Activated naive CD4-positive, alpha-beta T cell treated with anti-CD3 and anti-CD28 coated beads, Interleukin-2, amount 50 U/mL, for 72 hours (primary cell): ENCODE data around the gene VILL. TPM values are rescaled to one million over a fixed set of nuclear protein-coding genes. Genes with fewer than 3 reads are reported as not detected.
A peak's percentile ranks its signal among the peaks of the same experiment; 100 is the strongest.
"Not testable (repeated sequence)": the region's sequence is repeated elsewhere in the genome, so short reads cannot be mapped to it uniquely, and the experiment has no call there.

ENCODE experiments used
- ATAC-seq, 2 donors: fragments of 150-1000 bp; cut with Tn5 transposase; 2 replicates each; pipeline ENCODE4 v1.10.0; 2021; ENCODE audit warnings: mild to moderate bottlenecking in 2 of 2, moderate library complexity in 2 of 2
- DNase-seq, 2 donors: peaks; one replicate each; pipeline ENCODE4 v3.0.0; 2021 to 2022; ENCODE audit warnings: low spot score in 2 of 2
- H3K27ac Mint-ChIP-seq, 2 donors: one replicate each; pipeline ENCODE4 v1.8.0; 2022; ENCODE audit warnings: mild to moderate bottlenecking in 2 of 2, mixed read lengths in 2 of 2
- H3K36me3 Mint-ChIP-seq, 2 donors: one replicate each; pipeline ENCODE4 v1.8.0; 2022; ENCODE audit warnings: mixed read lengths in 2 of 2
- H3K9me3 Mint-ChIP-seq, 2 donors: one replicate each; pipeline ENCODE4 v1.8.0; 2022; ENCODE audit warnings: mixed read lengths in 2 of 2
- total RNA-seq, 2 donors: library from RNA; stranded (reverse); gene quantifications; one replicate each; pipeline ENCODE4 v1.2.3, GENCODE V29; 2022

VILL gene
- total RNA-seq, 2 donors from 2014 or later = 13.2 to 13.8 TPM

- no peaks in the 10 kb centered on the region for H3K9me3 Mint-ChIP-seq
- peak within 1 kb of the TSS in 1 of 2 donors; percentile 18 for H3K27ac Mint-ChIP-seq
- ATAC-seq (no peak), DNase-seq (peak in 1 of 2 donors; percentile 55)
- H3K36me3 Mint-ChIP-seq = no peaks in the 10 kb centered on the region
Measured at GRCh38 chr3:38029400-38030125, 39.0 kb downstream of the VILL start, which contains the start of gene PLCD1. PLCD1 (minus strand) TSS chr3:38029642; CDS start chr3:38029539, 103 bp downstream.

GRCh38 chr3:38030126-38031021, 39.8 kb downstream of the VILL start:
- no peaks in the 10 kb centered on the region for H3K9me3 Mint-ChIP-seq
- no peak for ATAC-seq
- no peaks in the 10 kb centered on the region for H3K36me3 Mint-ChIP-seq
- no peak for DNase-seq
- no peak overlapping the region for H3K27ac Mint-ChIP-seq

GRCh38 chr3:38031022-38031994, 40.7 kb downstream of the VILL start:
- peak; percentile 48 to 67 for ATAC-seq
- H3K27ac Mint-ChIP-seq = no peak overlapping the region

GRCh38 chr3:38032328-38032865, 41.8 kb downstream of the VILL start:
- no peaks in the 10 kb centered on the region for H3K9me3 Mint-ChIP-seq
- no peak overlapping the region for H3K27ac Mint-ChIP-seq
- H3K36me3 Mint-ChIP-seq = peaks cover 0 to under 1% of the 10 kb centered on the region in 2 donors
- DNase-seq = no peak
- no peak for ATAC-seq

More at GRCh38 chr3:38031022-38031994, 40.7 kb downstream of the VILL start:
- DNase-seq = peak in 1 of 2 donors; percentile 55
- Mint-ChIP-seq H3K9me3 (no peaks in the 10 kb centered on the region), H3K36me3 (no peaks in the 10 kb centered on the region)

- H3K27ac Mint-ChIP-seq, ATAC-seq, DNase-seq: not testable (repeated sequence)
- H3K9me3 Mint-ChIP-seq = peaks cover 8 to 10% of the 10 kb centered on the region in 2 donors
- peaks cover 8 to 12% of the 10 kb centered on the region in 2 donors for H3K36me3 Mint-ChIP-seq
Measured at GRCh38 chr3:38033586-38033985, 43.0 kb downstream of the VILL start.

- not testable (repeated sequence) for H3K27ac Mint-ChIP-seq, DNase-seq, ATAC-seq
- Mint-ChIP-seq H3K9me3 (peaks cover 10 to 11% of the 10 kb centered on the region in 2 donors), H3K36me3 (peaks cover 10 to 13% of the 10 kb centered on the region in 2 donors)
Measured at GRCh38 chr3:38034335-38034734, 43.7 kb downstream of the VILL start.

GRCh38 chr3:38036286-38036685, 45.7 kb downstream of the VILL start:
- Mint-ChIP-seq H3K9me3 (peaks cover 10 to 11% of the 10 kb centered on the region in 2 donors), H3K27ac (peak overlapping the region in 1 of 2 donors; percentile 26)
- ATAC-seq = no peak

GRCh38 chr3:38036906-38037305, 46.3 kb downstream of the VILL start:
- H3K27ac Mint-ChIP-seq = no peak overlapping the region

More at GRCh38 chr3:38036286-38036685, 45.7 kb downstream of the VILL start:
- no peak for DNase-seq
- H3K36me3 Mint-ChIP-seq = peaks cover 10 to 13% of the 10 kb centered on the region in 2 donors

GRCh38 chr3:38038447-38038911, 47.9 kb downstream of the VILL start:
- Mint-ChIP-seq H3K36me3 (peaks cover 10 to 13% of the 10 kb centered on the region in 2 donors), H3K27ac (peak overlapping the region; percentile 89 to 98), H3K9me3 (peaks cover 10 to 11% of the 10 kb centered on the region in 2 donors)
- peak; percentile 75 to 83 for ATAC-seq
- DNase-seq = peak in 1 of 2 donors; percentile 36

More at GRCh38 chr3:38036906-38037305, 46.3 kb downstream of the VILL start:
- Mint-ChIP-seq H3K9me3 (peaks cover 10 to 11% of the 10 kb centered on the region in 2 donors), H3K36me3 (peaks cover 10 to 13% of the 10 kb centered on the region in 2 donors)
- ATAC-seq = no peak
- no peak for DNase-seq

GRCh38 chr3:38039101-38039898, 48.7 kb downstream of the VILL start, which contains the start of gene DLEC1:
DLEC1 (plus strand) TSS chr3:38039208; CDS start chr3:38039226, 18 bp downstream.
- peak; percentile 64 to 74 for ATAC-seq
- Mint-ChIP-seq H3K36me3 (peaks cover 10 to 13% of the 10 kb centered on the region in 2 donors), H3K9me3 (peaks cover 10 to 11% of the 10 kb centered on the region in 2 donors), H3K27ac (peak within 1 kb of the TSS; percentile 89 to 98)
- DNase-seq = peak; percentile 77 to 78

- Mint-ChIP-seq H3K9me3 (peaks cover 10 to 11% of the 10 kb centered on the region in 2 donors), H3K36me3 (peaks cover 10 to 13% of the 10 kb centered on the region in 2 donors), H3K27ac (peak overlapping the region; percentile 37 to 89)
- no peak for DNase-seq
- peak in 1 of 2 donors; percentile 56 for ATAC-seq
Measured at GRCh38 chr3:38039899-38040261, 49.3 kb downstream of the VILL start.

GRCh38 chr3:38040401-38040800, 49.8 kb downstream of the VILL start:
- DNase-seq (no peak), ATAC-seq (no peak)
- peaks cover 10 to 13% of the 10 kb centered on the region in 2 donors for H3K36me3 Mint-ChIP-seq
- peak overlapping the region in 1 of 2 donors; percentile 37 for H3K27ac Mint-ChIP-seq
- peaks cover 10 to 11% of the 10 kb centered on the region in 2 donors for H3K9me3 Mint-ChIP-seq

- no peak for DNase-seq
- H3K9me3 Mint-ChIP-seq = peaks cover under 1 to 4% of the 10 kb centered on the region in 2 donors
- H3K36me3 Mint-ChIP-seq = peaks cover 1 to 4% of the 10 kb centered on the region in 2 donors
- no peak for ATAC-seq
- H3K27ac Mint-ChIP-seq = no peak overlapping the region
Measured at GRCh38 chr3:38043486-38043885, 52.9 kb downstream of the VILL start.

- DNase-seq (no peak), ATAC-seq (no peak)
- no peaks in the 10 kb centered on the region for H3K36me3 Mint-ChIP-seq
- H3K27ac Mint-ChIP-seq = no peak overlapping the region
- H3K9me3 Mint-ChIP-seq = no peaks in the 10 kb centered on the region
Measured at GRCh38 chr3:38046027-38046426, 55.4 kb downstream of the VILL start.
